GM19467 (cell line): Measurements from ENCODE around the gene NEDD4L.

Source experiments
- ATAC-seq: cut with Tn5 transposase; IDR thresholded peaks from one replicate; pipeline ENCODE4 v1.9.1; 2021; ENCODE audit warnings: mild to moderate bottlenecking, moderate library complexity; ENCODE audit not compliant: unreplicated experiment

NEDD4L gene

GRCh38 chr18:58177896-58178470 is 134.0 kb downstream of the NEDD4L start:
- no peak for ATAC-seq

- ATAC-seq: no peak
Observed at GRCh38 chr18:58178511-58178910, 134.5 kb downstream of the NEDD4L start.

- no peak for ATAC-seq
Observed at GRCh38 chr18:58180172-58180571, 136.1 kb downstream of the NEDD4L start.

GRCh38 chr18:58180738-58181353 is 136.8 kb downstream of the NEDD4L start:
- ATAC-seq: no peak

GRCh38 chr18:58181988-58182387 is 138.0 kb downstream of the NEDD4L start:
- ATAC-seq: no peak

GRCh38 chr18:58183226-58183625 is 139.2 kb downstream of the NEDD4L start:
- ATAC-seq: no peak

GRCh38 chr18:58186258-58186948 is 142.4 kb downstream of the NEDD4L start:
- ATAC-seq: no peak

- ATAC-seq: no peak
Observed at GRCh38 chr18:58187674-58188073, 143.6 kb downstream of the NEDD4L start.

- ATAC-seq: no peak
Observed at GRCh38 chr18:58188996-58189395, 145.0 kb downstream of the NEDD4L start.

GRCh38 chr18:58190842-58191530 is 147.0 kb downstream of the NEDD4L start:
- no peak for ATAC-seq

GRCh38 chr18:58191626-58192025 is 147.6 kb downstream of the NEDD4L start:
- ATAC-seq: no peak

GRCh38 chr18:58192519-58192918 is 148.5 kb downstream of the NEDD4L start:
- ATAC-seq: no peak

GRCh38 chr18:58194028-58194427 is 150.0 kb downstream of the NEDD4L start:
- no peak for ATAC-seq

- no peak for ATAC-seq
Observed at GRCh38 chr18:58195278-58195765, 151.3 kb downstream of the NEDD4L start.

- ATAC-seq: no peak
Observed at GRCh38 chr18:58196164-58196563, 152.1 kb downstream of the NEDD4L start.

GRCh38 chr18:58196881-58197872 is 153.2 kb downstream of the NEDD4L start:
- ATAC-seq: no peak

- ATAC-seq: no peak
Observed at GRCh38 chr18:58201268-58201667, 157.2 kb downstream of the NEDD4L start.

- ATAC-seq: no peak
Observed at GRCh38 chr18:58201733-58202730, 158.0 kb downstream of the NEDD4L start.

GRCh38 chr18:58204776-58205442 is 160.9 kb downstream of the NEDD4L start:
- no peak for ATAC-seq
